Ishikawa (cell line): ENCODE measurements around the gene TREX2.

ENCODE experiments used
- CEBPB ChIP-seq: IDR thresholded peaks from 2 replicates; pipeline ENCODE4 v1.6.1; 2012
- CREB1 ChIP-seq: IDR thresholded peaks from 2 replicates; pipeline ENCODE4 v1.6.1; 2012; ENCODE audit warnings: low read depth
- EGR1 ChIP-seq: IDR thresholded peaks from 2 replicates; pipeline ENCODE4 v1.6.1; 2012
- EP300 ChIP-seq: IDR thresholded peaks from 2 replicates; pipeline ENCODE4 v1.6.1; 2012; ENCODE audit warnings: borderline replicate concordance
- FOXM1 ChIP-seq: IDR thresholded peaks from 2 replicates; pipeline ENCODE4 v1.6.1; 2012; ENCODE audit warnings: low read depth, borderline replicate concordance
- NFIC ChIP-seq: IDR thresholded peaks from 2 replicates; pipeline ENCODE4 v1.6.1; 2012
- RAD21 ChIP-seq: IDR thresholded peaks from 2 replicates; pipeline ENCODE4 v1.6.1; 2012; ENCODE audit warnings: low read depth
- REST ChIP-seq: IDR thresholded peaks from 2 replicates; pipeline ENCODE4 v1.6.1; 2012; ENCODE audit warnings: low read depth, mild to moderate bottlenecking
- TAF1 ChIP-seq: IDR thresholded peaks from 2 replicates; pipeline ENCODE4 v1.6.1; 2012; ENCODE audit warnings: low read depth, mild to moderate bottlenecking
- TCF12 ChIP-seq: IDR thresholded peaks from 2 replicates; pipeline ENCODE4 v1.6.1; 2012; ENCODE audit warnings: low read depth
- TEAD4 ChIP-seq: IDR thresholded peaks from 2 replicates; pipeline ENCODE4 v1.6.1; 2012
- YY1 ChIP-seq: IDR thresholded peaks from 2 replicates; pipeline ENCODE4 v1.6.1; 2012; ENCODE audit warnings: low read depth
- ZBTB7A ChIP-seq: IDR thresholded peaks from 2 replicates; pipeline ENCODE4 v1.6.1; 2012; ENCODE audit warnings: low read depth
- TF ChIP-seq, protein P1 (sequence below): IDR thresholded peaks from 2 replicates; pipeline ENCODE4 v1.6.1; 2012
- TF ChIP-seq, protein P2 (sequence below): IDR thresholded peaks from 2 replicates; pipeline ENCODE4 v1.6.1; 2012

The TREX2 gene

DNA sequence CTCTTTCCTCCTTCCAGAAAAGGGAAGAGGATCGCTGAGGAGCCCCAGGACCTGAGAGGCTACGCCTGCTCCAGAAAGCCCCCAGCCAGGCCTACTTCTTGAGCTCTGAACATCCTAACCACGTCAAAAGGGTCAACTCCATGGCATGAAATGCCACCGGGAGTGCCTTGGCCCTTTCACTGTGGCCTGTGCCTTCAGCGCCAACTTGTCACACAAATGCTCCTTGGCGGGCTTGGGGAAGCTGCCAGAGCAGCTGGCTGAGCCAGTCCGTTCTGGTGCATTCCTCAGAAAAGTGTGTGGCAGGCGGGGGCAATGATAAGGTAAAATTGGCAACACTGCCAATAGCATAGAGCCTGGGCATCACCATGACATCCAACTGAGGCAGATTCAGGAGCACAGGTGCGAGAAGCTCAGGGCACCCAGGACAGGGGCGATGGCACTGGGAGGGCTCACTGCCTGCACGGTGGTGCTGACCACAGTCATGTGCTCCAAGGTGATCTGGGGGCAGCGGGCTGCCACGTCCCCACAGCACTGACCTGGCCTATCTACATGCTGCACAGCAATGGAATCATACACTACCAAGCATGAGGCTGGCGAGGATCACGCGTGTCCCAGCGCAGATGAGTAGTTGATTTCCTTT lies 12.1 kb upstream of the TREX2 start:
- TF ChIP-seq FOXM1, result no peak
- no peak for TF ChIP-seq RAD21
- no peak for TF ChIP-seq EP300
- no peak for TF ChIP-seq TAF1
- TF ChIP-seq TCF12, result no peak
- no peak for TF ChIP-seq EGR1
- no peak for TF ChIP-seq ZBTB7A
- TF ChIP-seq TEAD4, result no peak
- no peak for TF ChIP-seq REST
- TF ChIP-seq YY1, result no peak
- TF ChIP-seq, protein P1, sequence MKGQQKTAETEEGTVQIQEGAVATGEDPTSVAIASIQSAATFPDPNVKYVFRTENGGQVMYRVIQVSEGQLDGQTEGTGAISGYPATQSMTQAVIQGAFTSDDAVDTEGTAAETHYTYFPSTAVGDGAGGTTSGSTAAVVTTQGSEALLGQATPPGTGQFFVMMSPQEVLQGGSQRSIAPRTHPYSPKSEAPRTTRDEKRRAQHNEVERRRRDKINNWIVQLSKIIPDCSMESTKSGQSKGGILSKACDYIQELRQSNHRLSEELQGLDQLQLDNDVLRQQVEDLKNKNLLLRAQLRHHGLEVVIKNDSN, result no peak
- TF ChIP-seq CREB1, result no peak
- TF ChIP-seq, protein P2, sequence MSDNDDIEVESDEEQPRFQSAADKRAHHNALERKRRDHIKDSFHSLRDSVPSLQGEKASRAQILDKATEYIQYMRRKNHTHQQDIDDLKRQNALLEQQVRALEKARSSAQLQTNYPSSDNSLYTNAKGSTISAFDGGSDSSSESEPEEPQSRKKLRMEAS, result no peak
- no peak for TF ChIP-seq NFIC
- no peak for TF ChIP-seq CEBPB

- TF ChIP-seq TEAD4, result no peak
- TF ChIP-seq NFIC, result no peak
- TF ChIP-seq TCF12, result no peak
- no peak for TF ChIP-seq RAD21
- no peak for TF ChIP-seq REST
- TF ChIP-seq, protein P2, result no peak
- TF ChIP-seq CREB1, result no peak
- TF ChIP-seq, protein P1, result no peak
- TF ChIP-seq EGR1, result no peak
- no peak for TF ChIP-seq FOXM1
- no peak for TF ChIP-seq EP300
- TF ChIP-seq CEBPB, result no peak
- no peak for TF ChIP-seq YY1
- no peak for TF ChIP-seq TAF1
- TF ChIP-seq ZBTB7A, result no peak
Measured at GRCh38 chrX:153457136-153457825, 11.4 kb upstream of the TREX2 start.

DNA sequence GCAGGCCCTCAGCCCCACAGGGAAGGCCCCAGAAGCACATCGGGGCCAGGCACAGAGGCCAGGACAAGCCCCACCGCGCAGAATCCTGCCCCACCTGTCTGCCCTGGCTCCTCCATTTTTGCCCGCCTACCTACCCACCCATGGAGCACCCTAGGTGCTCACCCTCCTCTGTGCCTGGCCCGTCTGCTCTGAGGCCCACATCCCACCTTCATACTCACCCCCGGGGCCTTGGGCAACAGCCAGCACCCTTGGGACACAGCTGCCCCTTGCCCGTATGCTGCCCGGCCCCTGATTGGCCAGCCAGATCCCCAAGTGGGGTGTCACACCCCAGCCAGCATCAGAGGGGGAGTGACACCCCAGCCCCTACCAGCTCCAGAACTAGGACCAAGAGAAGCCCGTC lies 10.8 kb upstream of the TREX2 start:
- TF ChIP-seq ZBTB7A, result no peak
- TF ChIP-seq TCF12, result no peak
- TF ChIP-seq, protein P2, result no peak
- TF ChIP-seq, protein P1, result no peak
- no peak for TF ChIP-seq NFIC
- no peak for TF ChIP-seq TAF1
- TF ChIP-seq RAD21, result no peak

GRCh38 chrX:153456161-153456560 lies 10.3 kb upstream of the TREX2 start:
- TF ChIP-seq CREB1 (no peak), RAD21 (no peak), TAF1 (no peak), TEAD4 (no peak), CEBPB (no peak), NFIC (no peak), YY1 (no peak), EGR1 (no peak), ZBTB7A (no peak), REST (no peak), EP300 (no peak), FOXM1 (no peak)
- TF ChIP-seq, protein P1, result no peak
